Bronchial epithelial cell (primary cell): Measurements from ENCODE around the gene STAT6. TPM values are rescaled to one million over a fixed set of nuclear protein-coding genes. Genes with fewer than 3 reads are reported as not detected.

Source experiments
- DNase-seq: peaks from one replicate; pipeline ENCODE4 v3.0.0-alpha.2; 2010; ENCODE audit warnings: low read depth
- FAIRE-seq: peaks from 2 replicates; lab custom pipeline; 2011; peaks lifted over from hg19 to GRCh38; lab: Jason Lieb, UNC
- H3K27me3 ChIP-seq: 2 replicates; pipeline ENCODE4 v1.5.1; 2011; ENCODE audit warnings: low read length; ENCODE audit not compliant: control insufficient read depth, insufficient read depth
- H3K36me3 ChIP-seq: 2 replicates; pipeline ENCODE4 v1.5.1; 2011; ENCODE audit warnings: low read length; ENCODE audit not compliant: control insufficient read depth, insufficient read depth
- H3K4me3 ChIP-seq: 2 replicates; pipeline ENCODE4 v1.5.1; 2011; ENCODE audit warnings: mild to moderate bottlenecking, low read depth, low read length, control low read depth
- total RNA-seq: library from RNA; depleted of rRNA; stranded (reverse); fragments of >200 nt; gene quantifications from 2 replicates; pipeline ENCODE4 v1.2.1, GENCODE V29; 2014
- TF ChIP-seq, protein P1 (sequence below): IDR thresholded peaks from 2 replicates; pipeline ENCODE4 v1.5.1; 2011; ENCODE audit warnings: mild to moderate bottlenecking, moderate library complexity, low read length, control low read depth, inconsistent platforms; ENCODE audit not compliant: insufficient read depth, severe bottlenecking

STAT6 gene
- total RNA-seq, 1 donor from 2014 or later: 30.8 TPM

DNA sequence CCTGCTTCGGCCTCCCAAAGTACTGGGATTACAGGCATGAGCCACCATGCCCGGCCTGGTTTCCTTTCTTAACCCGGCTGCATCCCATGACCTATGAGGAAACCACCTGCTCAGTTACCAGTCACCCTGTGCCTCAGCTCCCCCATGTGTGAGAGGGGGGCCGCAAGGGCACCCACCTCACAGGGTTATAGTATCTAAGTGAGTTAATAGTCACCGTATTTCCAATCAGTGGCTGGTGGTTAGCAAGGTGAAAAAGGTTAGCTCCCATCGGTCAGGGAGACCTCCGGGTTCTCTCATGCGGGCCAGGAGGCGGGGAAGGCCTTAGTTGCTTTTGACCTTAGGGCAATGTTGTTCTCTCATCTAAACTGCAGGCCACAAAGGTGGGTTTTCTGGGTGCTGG, 23.8 kb upstream of the STAT6 start:
- no peak for FAIRE-seq
- H3K27me3 ChIP-seq: no peaks in the 10 kb centered on the region
- no peak for DNase-seq
- TF ChIP-seq, protein P1, sequence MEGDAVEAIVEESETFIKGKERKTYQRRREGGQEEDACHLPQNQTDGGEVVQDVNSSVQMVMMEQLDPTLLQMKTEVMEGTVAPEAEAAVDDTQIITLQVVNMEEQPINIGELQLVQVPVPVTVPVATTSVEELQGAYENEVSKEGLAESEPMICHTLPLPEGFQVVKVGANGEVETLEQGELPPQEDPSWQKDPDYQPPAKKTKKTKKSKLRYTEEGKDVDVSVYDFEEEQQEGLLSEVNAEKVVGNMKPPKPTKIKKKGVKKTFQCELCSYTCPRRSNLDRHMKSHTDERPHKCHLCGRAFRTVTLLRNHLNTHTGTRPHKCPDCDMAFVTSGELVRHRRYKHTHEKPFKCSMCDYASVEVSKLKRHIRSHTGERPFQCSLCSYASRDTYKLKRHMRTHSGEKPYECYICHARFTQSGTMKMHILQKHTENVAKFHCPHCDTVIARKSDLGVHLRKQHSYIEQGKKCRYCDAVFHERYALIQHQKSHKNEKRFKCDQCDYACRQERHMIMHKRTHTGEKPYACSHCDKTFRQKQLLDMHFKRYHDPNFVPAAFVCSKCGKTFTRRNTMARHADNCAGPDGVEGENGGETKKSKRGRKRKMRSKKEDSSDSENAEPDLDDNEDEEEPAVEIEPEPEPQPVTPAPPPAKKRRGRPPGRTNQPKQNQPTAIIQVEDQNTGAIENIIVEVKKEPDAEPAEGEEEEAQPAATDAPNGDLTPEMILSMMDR: no peak
- no peak overlapping the region for H3K4me3 ChIP-seq
- H3K36me3 ChIP-seq: peaks cover 10% of the 10 kb centered on the region

DNA sequence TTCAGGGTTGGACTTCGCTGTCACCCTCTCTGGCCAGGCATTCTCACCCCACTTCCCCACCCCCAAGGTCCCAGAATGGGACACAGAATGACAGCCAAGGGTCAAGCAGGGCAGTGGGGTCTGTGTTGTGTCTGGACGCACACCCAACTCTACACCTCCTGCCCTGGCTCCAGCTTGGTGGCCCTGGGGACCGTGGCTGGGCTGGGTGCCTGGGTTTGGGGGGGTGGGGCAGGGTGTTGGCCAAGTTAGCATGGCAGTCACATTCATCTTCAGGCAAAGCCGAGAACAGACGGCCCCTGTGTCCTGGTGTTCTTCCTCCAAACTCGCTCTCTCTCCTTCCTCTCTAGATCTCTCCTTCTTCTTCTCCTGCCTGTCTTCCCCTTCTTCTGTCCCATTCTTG, 22.8 kb upstream of the STAT6 start:
- no peak overlapping the region for H3K4me3 ChIP-seq
- peaks cover 4% of the 10 kb centered on the region for H3K36me3 ChIP-seq
- no peaks in the 10 kb centered on the region for H3K27me3 ChIP-seq
- TF ChIP-seq, protein P1: no peak
- DNase-seq (no peak), FAIRE-seq (no peak)

DNA sequence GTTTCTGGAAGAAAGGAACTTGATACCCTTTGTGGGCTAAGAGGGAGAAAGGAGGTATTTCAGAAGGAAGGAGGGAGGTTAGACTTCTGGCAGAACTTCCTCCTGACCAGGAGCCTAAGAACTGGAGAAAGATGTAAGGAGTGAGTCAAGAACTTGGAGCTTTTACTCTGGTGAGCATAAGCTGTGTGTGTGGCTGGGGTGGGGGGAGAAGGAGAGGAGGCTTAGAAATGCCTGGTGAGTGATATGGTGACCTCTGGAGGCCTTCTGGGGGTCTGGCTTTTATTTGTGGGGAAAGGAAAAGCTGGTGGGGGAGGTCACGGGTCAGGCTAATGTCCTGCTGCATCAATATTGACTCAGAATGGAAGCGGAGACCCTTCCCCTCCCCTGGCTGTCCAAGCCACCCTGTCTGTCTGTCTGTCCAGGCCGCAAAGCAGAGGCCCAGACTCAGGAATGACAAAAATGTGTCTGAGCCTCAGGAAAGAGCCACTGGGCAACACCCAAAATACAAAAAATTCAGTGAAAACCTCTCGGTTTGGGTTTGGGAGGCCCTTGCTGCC, 21.9 kb upstream of the STAT6 start:
- Histone ChIP-seq H3K27me3 (no peaks in the 10 kb centered on the region), H3K4me3 (no peak overlapping the region), H3K36me3 (no peaks in the 10 kb centered on the region)
- DNase-seq (no peak), FAIRE-seq (no peak)
- TF ChIP-seq, protein P1: no peak

DNA sequence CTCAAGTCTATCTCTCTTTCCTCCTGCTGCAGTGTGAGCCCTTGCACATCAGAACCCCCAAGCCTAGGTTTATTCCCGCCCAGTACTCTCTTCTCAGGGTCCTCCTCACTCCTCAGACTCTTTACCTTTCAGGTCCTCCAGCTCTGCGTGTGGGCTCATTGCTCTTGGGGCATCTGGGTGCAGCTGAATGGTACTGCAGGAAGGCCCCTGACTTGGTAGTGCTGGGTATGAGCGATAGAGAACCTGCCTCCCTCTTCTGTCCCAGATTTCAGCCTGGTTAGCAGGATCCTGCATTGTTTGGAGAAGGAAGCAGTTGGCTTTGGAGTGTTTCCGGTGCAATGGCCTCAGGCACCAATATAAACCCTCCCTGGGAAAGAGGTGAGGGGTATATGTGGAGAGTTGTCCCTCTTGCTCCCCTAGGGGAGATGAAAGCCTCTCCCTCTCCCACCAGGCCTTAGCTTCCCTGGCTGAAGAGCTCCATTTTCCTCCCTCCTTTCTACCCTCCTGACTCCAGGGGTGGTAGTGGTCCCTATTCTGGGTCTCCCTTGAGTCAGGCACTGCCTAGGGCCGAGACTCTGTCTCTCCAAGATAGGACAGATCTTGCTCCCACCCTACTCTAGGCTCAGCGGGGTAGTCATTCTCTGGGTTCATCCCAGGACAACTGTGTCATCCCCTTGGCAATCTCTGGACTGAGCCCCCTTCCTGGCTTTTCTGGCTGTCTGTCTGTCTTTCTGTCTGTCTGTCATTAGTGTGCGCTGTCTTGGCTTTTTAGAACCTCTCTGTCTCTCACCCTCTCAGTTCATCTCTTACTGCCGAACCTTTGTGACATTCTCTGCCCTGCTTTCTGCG, 21.0 kb upstream of the STAT6 start:
- H3K36me3 ChIP-seq: no peaks in the 10 kb centered on the region
- no peak overlapping the region for H3K4me3 ChIP-seq
- TF ChIP-seq, protein P1: no peak
- FAIRE-seq (no peak), DNase-seq (no peak)
- H3K27me3 ChIP-seq: no peaks in the 10 kb centered on the region

DNA sequence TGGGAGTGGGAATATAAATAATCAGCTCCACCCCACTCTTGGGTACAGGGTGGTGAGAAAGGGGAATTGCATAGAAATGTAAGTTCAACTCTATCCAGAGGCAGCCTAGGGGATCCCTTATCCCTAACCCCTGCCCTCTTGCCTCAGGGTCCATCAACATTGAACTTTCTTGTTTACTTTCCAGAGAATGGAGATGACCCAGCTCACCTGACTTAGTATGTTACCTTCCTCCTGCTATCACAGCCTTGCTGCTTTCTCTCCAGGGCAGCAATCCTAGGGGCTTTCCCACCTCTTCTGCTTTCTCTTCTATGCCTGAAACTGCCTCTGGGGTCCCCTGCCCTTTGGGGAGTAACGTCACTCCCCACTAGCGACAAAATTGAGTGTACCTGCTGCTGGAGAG, 19.8 kb upstream of the STAT6 start:
- FAIRE-seq (no peak), DNase-seq (no peak)
- H3K27me3 ChIP-seq: no peaks in the 10 kb centered on the region
- no peaks in the 10 kb centered on the region for H3K36me3 ChIP-seq
- TF ChIP-seq, protein P1: no peak
- H3K4me3 ChIP-seq: no peak overlapping the region

DNA sequence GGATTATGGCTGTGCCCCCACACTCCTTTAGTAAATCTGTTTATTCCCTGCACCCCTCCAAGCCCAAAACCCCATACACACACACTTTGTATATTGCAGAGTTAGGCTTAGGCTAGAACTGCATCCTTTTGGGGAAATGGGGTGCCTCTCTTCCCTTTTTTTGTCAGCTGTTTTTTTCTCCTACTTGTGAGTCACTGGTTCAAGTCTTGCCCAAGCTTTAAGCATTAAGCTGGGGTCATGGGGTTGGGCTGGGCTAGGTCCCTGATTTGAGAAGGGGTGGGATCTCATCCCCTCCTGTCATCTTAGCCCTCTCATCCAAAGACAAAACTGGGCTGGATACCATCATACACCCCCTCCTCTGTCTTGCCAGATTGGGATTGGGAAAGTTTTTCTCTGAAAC, 18.7 kb upstream of the STAT6 start:
- FAIRE-seq: no peak
- H3K4me3 ChIP-seq: peak overlapping the region; percentile 58
- DNase-seq: peak; percentile 49

More for the DNA sequence above, 18.7 kb upstream of the STAT6 start:
- H3K36me3 ChIP-seq: no peaks in the 10 kb centered on the region
- TF ChIP-seq, protein P1: no peak
- H3K27me3 ChIP-seq: no peaks in the 10 kb centered on the region
